IPS-18a (cell line): ENCODE measurements around the gene DOLPP1.

Experiments used
- H3K27ac ChIP-seq: one replicate; pipeline ENCODE4 v1.5.1; 2013; ENCODE audit warnings: low read length
- H3K27me3 ChIP-seq: one replicate; pipeline ENCODE4 v1.6.1; 2013; ENCODE audit warnings: mild to moderate bottlenecking, low read length; ENCODE audit not compliant: control insufficient read depth, insufficient read depth
- H3K36me3 ChIP-seq: one replicate; pipeline ENCODE4 v1.6.1; 2013; ENCODE audit warnings: low read depth, low read length; ENCODE audit not compliant: control insufficient read depth
- H3K4me1 ChIP-seq: one replicate; pipeline ENCODE4 v1.6.1; 2013; ENCODE audit warnings: low read depth, low read length; ENCODE audit not compliant: control insufficient read depth
- H3K4me3 ChIP-seq: one replicate; pipeline ENCODE4 v1.5.1; 2013; ENCODE audit warnings: low read length
- H3K9ac ChIP-seq: one replicate; pipeline ENCODE4 v1.6.1; 2013; ENCODE audit warnings: mild to moderate bottlenecking, low read length, moderate library complexity
- H3K9me3 ChIP-seq: one replicate; pipeline ENCODE4 v1.6.1; 2013; ENCODE audit warnings: low read depth, low read length; ENCODE audit not compliant: control insufficient read depth

The DOLPP1 gene

GRCh38 chr9:129098328-129098727, 17.4 kb downstream of the DOLPP1 start:
- Histone ChIP-seq H3K36me3 (no peaks in the 10 kb centered on the region), H3K27ac (no peak overlapping the region), H3K9ac (no peak overlapping the region), H3K4me3 (no peak overlapping the region), H3K4me1 (no peaks in the 10 kb centered on the region), H3K9me3 (no peaks in the 10 kb centered on the region), H3K27me3 (no peaks in the 10 kb centered on the region)

GRCh38 chr9:129100383-129101169, 19.7 kb downstream of the DOLPP1 start:
- Histone ChIP-seq H3K9ac (no peak overlapping the region), H3K4me1 (no peaks in the 10 kb centered on the region)

GRCh38 chr9:129101279-129101678, 20.4 kb downstream of the DOLPP1 start:
- H3K9ac ChIP-seq = no peak overlapping the region
- no peaks in the 10 kb centered on the region for H3K27me3 ChIP-seq
- H3K36me3 ChIP-seq = no peaks in the 10 kb centered on the region
- H3K9me3 ChIP-seq = no peaks in the 10 kb centered on the region
- H3K27ac ChIP-seq = no peak overlapping the region
- H3K4me1 ChIP-seq = no peaks in the 10 kb centered on the region
- H3K4me3 ChIP-seq = no peak overlapping the region

More at GRCh38 chr9:129100383-129101169, 19.7 kb downstream of the DOLPP1 start:
- Histone ChIP-seq H3K27me3 (no peaks in the 10 kb centered on the region), H3K27ac (no peak overlapping the region), H3K9me3 (no peaks in the 10 kb centered on the region), H3K36me3 (no peaks in the 10 kb centered on the region), H3K4me3 (no peak overlapping the region)

GRCh38 chr9:129102095-129102525, 21.2 kb downstream of the DOLPP1 start:
- Histone ChIP-seq H3K4me3 (no peak overlapping the region), H3K4me1 (no peaks in the 10 kb centered on the region), H3K36me3 (no peaks in the 10 kb centered on the region), H3K27ac (no peak overlapping the region), H3K9ac (no peak overlapping the region), H3K9me3 (no peaks in the 10 kb centered on the region), H3K27me3 (no peaks in the 10 kb centered on the region)

- Histone ChIP-seq H3K4me1 (no peaks in the 10 kb centered on the region), H3K36me3 (no peaks in the 10 kb centered on the region), H3K27me3 (no peaks in the 10 kb centered on the region), H3K9ac (no peak overlapping the region), H3K27ac (no peak overlapping the region), H3K9me3 (no peaks in the 10 kb centered on the region), H3K4me3 (no peak overlapping the region)
Measured at GRCh38 chr9:129102791-129103594, 22.1 kb downstream of the DOLPP1 start.

GRCh38 chr9:129103595-129103965, 22.7 kb downstream of the DOLPP1 start:
- no peaks in the 10 kb centered on the region for H3K27me3 ChIP-seq
- no peak overlapping the region for H3K9ac ChIP-seq
- no peaks in the 10 kb centered on the region for H3K36me3 ChIP-seq
- H3K27ac ChIP-seq = no peak overlapping the region
- no peak overlapping the region for H3K4me3 ChIP-seq
- no peaks in the 10 kb centered on the region for H3K9me3 ChIP-seq
- H3K4me1 ChIP-seq = no peaks in the 10 kb centered on the region

- H3K4me1 ChIP-seq = no peaks in the 10 kb centered on the region
- H3K4me3 ChIP-seq = no peak overlapping the region
- H3K9ac ChIP-seq = no peak overlapping the region
- H3K27ac ChIP-seq = no peak overlapping the region
- H3K27me3 ChIP-seq = peaks cover 3% of the 10 kb centered on the region
- H3K36me3 ChIP-seq = no peaks in the 10 kb centered on the region
- H3K9me3 ChIP-seq = no peaks in the 10 kb centered on the region
Measured at GRCh38 chr9:129104051-129104450, 23.1 kb downstream of the DOLPP1 start.

GRCh38 chr9:129105857-129106694, 25.2 kb downstream of the DOLPP1 start:
- H3K27ac ChIP-seq = no peak overlapping the region
- no peaks in the 10 kb centered on the region for H3K4me1 ChIP-seq
- no peaks in the 10 kb centered on the region for H3K36me3 ChIP-seq
- H3K9me3 ChIP-seq = no peaks in the 10 kb centered on the region
- no peak overlapping the region for H3K4me3 ChIP-seq
- peaks cover 15% of the 10 kb centered on the region for H3K27me3 ChIP-seq
- H3K9ac ChIP-seq = no peak overlapping the region

GRCh38 chr9:129107651-129108050, 26.7 kb downstream of the DOLPP1 start:
- Histone ChIP-seq H3K4me3 (no peak overlapping the region), H3K9me3 (no peaks in the 10 kb centered on the region), H3K36me3 (no peaks in the 10 kb centered on the region), H3K9ac (no peak overlapping the region), H3K27me3 (peaks cover 15% of the 10 kb centered on the region), H3K27ac (no peak overlapping the region), H3K4me1 (no peaks in the 10 kb centered on the region)

GRCh38 chr9:129108083-129108804, 27.3 kb downstream of the DOLPP1 start:
- H3K27me3 ChIP-seq = peaks cover 15% of the 10 kb centered on the region
- H3K4me3 ChIP-seq = no peak overlapping the region
- H3K4me1 ChIP-seq = no peaks in the 10 kb centered on the region
- no peak overlapping the region for H3K9ac ChIP-seq
- H3K36me3 ChIP-seq = no peaks in the 10 kb centered on the region
- H3K9me3 ChIP-seq = no peaks in the 10 kb centered on the region
- no peak overlapping the region for H3K27ac ChIP-seq
